GM11168 (cell line): ENCODE results near the gene CCRL2.

Experiments used
- in situ Hi-C: fragments of 300-500 bp; cut with MboI; formaldehyde crosslinking; loops from one replicate; pipeline ENCODE4 v1.12.0; 2022; ENCODE audit warnings: low sequenced_read_pairs; ENCODE audit not compliant: unreplicated experiment

The CCRL2 gene, protein sequence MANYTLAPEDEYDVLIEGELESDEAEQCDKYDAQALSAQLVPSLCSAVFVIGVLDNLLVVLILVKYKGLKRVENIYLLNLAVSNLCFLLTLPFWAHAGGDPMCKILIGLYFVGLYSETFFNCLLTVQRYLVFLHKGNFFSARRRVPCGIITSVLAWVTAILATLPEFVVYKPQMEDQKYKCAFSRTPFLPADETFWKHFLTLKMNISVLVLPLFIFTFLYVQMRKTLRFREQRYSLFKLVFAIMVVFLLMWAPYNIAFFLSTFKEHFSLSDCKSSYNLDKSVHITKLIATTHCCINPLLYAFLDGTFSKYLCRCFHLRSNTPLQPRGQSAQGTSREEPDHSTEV

DNA sequence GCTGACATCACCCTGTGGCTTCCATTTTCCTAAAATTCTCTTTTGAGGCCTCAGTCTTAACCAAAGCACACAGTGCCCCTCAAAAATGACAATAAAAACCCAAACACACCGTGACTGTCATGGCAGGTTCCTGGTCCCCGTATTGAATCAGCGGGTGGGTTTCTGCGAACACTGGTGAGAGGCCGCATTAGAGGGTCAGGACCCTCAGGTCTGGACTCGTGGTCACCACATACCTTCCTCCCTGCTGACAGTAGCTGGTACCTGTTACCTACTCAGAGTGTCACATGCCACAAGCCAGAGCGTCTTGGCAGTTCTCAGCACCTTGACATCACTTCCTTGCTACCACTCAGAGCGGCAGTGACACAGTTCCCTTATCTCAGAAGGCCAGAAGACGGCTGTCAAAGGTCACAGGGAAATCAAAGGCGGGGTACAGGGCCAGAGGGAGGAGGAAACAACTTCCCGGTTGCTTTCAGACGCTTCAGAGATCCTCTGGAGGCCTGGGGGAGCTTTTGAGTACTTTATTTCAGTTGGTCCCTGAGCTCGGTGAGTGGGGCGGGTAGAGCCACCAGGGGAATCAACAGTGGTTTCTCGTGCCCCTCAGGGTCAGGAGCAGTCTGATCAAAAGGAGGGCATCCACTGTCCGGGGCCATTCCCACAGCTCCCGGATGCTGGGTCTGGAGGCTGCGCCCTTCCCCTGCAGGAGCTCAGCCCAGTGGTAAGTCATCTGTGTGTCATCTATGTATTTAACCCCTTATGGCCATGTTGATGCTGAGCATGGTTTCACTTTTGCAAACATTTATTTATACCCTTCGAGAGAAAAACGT lies at the start of gene CCRL2, which contains the start of gene CCR5AS:
Gene CCRL2 (plus strand): TSS at position 472 of the 824 bp plus-strand sequence. CDS start 821 bp downstream, outside the sequence.
Gene CCR5AS (minus strand): TSS at position 279 of the 824 bp plus-strand sequence.
- in situ Hi-C loops = no loop called here

DNA sequence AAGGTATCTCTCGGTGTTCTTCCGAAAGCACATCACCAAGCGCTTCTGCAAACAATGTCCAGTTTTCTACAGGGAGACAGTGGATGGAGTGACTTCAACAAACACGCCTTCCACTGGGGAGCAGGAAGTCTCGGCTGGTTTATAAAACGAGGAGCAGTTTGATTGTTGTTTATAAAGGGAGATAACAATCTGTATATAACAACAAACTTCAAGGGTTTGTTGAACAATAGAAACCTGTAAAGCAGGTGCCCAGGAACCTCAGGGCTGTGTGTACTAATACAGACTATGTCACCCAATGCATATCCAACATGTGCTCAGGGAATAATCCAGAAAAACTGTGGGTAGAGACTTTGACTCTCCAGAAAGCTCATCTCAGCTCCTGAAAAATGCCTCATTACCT lies 48.6 kb upstream of the CCRL2 start:
- in situ Hi-C loops = no loop called here

DNA sequence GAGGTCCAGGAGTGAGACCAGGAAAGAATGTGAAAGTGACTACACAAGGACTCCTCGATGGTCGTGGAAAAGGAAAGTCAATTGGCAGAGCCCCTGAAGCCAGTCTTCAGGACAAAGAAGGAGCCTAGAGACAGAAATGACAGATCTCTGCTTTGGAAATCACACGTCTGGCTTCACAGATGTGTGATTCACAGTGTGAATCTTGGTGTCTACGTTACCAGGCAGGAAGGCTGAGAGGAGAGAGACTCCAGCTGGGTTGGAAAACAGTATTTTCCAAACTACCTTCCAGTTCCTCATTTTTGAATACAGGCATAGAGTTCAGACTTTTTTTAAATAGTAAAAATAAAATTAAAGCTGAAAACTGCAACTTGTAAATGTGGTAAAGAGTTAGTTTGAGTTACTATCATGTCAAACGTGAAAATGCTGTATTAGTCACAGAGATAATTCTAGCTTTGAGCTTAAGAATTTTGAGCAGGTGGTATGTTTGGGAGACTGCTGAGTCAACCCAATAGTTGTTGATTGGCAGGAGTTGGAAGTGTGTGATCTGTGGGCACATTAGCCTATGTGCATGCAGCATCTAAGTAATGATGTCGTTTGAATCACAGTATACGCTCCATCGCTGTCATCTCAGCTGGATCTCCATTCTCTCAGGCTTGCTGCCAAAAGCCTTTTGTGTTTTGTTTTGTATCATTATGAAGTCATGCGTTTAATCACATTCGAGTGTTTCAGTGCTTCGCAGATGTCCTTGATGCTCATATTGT lies 47.1 kb upstream of the CCRL2 start:
- in situ Hi-C loops = loop anchor here (5.0 kb wide), 1 partner anchor 63 kb away; no protein-coding TSS in a partner anchor

DNA sequence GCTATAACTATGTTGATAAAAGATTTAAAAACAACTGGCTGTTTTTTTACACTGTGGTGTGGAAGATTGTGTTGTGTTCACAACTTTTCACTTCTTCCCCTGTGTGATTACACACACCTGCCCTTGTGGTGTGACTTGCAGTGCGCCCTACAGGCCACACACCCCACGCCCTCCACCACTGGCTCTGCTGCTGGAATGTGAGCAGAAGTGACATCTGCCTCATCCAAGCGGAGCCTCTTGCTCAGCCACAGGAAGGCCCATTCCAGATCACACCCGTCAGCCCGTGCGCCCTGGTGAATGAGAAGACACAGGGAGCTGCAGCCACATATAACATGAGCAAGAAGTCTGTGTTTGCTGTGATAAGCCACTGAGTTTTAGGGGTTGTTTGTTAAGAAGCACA lies 46.2 kb upstream of the CCRL2 start:
- in situ Hi-C loops = loop anchor here (5.0 kb wide), 1 partner anchor 64 kb away; no protein-coding TSS in a partner anchor

DNA sequence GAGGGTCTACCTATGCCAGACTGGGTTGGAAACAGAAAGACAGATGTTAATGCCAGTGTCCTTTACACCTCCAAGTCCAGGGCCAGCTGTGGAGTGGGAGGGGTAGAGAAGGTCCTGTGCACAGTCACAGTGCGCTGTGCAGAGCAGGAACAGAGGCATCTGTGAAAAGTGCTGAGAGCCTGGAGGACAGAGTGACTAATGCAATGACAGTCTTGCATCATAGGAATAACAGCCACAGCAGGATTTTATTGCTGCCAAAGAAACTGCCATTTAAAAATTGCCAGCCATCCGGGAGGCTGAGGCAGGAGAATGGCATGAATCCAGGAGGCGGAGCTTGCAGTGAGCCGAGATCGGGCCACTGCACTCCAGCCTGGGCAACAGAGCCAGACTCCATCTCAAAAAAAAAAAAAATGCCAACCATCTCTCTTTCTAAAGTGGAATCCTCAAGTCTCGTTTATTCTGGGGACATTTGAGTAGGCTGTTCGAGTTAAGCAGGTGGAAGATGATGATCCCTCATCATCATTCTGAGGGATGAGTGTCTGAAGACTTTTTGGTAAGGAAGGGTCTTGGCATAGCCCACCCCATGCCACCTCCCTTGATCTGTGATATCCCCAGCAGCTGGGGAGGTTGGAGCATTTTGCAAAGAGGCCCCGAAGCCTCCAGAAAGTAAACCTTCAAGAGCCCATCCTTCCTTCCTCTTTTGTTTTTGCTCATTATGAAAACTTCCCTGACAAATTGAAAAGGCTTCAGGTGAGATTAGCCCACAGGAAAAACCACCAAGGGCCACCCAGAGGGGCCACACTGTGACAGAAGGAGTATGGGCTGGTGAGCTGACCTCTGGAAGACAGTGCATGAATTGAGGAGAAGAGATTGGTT lies 45.4 kb upstream of the CCRL2 start:
- in situ Hi-C loops = loop anchor here (5.0 kb wide), 1 partner anchor 64 kb away; no protein-coding TSS in a partner anchor

DNA sequence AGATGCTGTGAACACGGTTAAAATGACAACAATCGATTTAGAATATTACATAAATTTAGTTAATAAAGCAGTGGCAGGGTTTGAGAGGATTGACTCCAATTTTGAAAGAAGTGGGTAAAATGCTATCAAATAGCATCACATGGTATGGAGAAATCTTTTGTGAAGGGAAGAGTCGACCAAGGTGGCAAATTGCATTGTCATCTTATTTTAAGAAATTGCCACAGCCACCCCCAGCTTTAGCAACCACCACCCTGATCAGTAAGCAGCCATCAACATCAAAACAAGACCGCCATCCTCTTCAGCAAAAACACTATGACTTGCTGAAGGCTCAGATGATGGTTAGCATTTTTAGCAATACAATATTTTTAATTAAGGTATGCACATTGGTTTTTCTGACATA lies 42.0 kb upstream of the CCRL2 start:
- in situ Hi-C loops = no loop called here

DNA sequence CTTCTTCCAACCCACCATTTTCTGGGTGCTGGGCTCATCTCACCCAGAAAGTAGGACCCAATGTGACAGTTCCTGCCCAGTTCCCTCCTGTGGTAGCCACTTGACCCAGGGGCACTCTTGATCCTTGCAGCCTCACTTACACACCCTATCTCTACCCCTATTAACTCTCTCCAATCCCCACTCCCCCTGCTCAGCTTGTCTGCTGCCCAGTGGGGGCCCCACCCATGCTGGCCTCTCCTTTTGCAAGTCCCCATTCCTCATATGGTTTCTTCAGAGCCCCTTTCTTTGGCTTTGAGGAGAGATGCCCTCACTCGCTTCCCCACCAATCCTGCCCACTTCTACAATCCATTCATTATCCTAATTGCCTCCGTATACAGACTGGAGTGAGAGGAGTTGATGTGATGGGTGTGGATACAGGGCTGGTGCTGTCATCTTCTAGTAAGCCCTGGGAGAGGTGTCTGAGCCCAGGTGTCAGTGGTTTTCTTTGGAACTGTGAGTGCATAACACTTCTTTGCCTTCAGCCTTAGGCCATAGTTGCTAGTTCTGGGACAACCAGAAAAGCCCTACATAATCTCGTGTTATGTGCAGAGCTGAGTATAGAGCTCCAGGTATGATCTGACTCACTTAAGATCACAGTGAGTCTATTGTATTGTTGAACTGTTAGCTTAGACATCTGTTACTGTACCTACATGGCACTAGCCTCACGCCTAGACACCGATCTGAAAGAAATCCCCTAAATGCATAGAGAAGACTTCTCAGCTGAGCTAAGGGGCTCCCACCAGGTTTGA lies 41.1 kb upstream of the CCRL2 start:
- in situ Hi-C loops = no loop called here

DNA sequence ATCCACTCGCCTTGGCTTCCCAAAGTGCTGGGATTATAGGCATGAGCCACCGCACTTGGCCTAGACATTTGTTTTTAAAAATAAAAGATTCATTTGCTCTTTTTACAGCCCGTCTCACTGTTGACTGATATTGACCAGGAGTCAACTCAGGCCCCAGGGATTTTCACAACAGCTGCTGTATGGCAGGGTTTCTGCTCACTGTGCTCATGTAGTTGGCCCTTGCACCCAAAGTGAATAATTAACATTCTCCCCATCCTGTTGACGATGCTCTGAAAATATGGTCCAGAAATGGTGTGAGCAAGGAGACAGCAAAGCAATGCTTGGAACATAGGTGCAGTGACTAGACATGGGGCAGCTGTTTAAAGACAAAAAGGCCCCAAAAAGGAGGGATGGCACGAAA lies 39.2 kb upstream of the CCRL2 start:
- in situ Hi-C loops = no loop called here

DNA sequence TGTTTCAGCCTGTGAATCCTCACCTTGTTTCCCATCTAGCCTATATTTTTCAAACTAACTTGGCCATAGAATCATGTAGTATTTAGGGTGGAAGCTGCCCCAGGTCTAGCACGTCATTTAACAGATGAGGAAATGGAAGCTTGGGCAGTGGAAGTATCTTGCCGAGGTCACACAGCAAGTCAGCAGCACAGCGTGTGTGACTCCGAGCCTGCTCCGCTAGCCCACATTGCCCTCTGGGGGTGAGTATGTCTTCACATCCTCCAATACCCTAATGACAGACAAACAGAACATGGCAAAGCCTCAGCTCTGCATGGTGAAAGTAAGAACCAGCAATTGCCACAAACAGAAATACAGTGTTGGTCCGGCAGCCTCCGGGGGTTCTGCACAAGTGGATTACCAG lies 38.5 kb upstream of the CCRL2 start:
- in situ Hi-C loops = no loop called here

DNA sequence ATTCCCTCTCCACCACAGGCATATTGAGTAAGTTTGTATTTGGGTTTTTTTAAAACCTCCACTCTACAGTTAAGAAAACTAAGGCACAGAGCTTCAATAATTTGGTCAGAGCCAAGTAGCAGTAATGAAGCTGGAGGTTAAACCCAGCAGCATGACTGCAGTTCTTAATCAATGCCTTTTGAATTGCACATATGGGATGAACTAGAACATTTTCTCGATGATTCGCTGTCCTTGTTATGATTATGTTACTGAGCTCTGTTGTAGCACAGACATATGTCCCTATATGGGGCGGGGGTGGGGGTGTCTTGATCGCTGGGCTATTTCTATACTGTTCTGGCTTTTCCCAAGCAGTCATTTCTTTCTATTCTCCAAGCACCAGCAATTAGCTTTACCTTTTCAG lies 37.9 kb upstream of the CCRL2 start:
- in situ Hi-C loops = no loop called here

DNA sequence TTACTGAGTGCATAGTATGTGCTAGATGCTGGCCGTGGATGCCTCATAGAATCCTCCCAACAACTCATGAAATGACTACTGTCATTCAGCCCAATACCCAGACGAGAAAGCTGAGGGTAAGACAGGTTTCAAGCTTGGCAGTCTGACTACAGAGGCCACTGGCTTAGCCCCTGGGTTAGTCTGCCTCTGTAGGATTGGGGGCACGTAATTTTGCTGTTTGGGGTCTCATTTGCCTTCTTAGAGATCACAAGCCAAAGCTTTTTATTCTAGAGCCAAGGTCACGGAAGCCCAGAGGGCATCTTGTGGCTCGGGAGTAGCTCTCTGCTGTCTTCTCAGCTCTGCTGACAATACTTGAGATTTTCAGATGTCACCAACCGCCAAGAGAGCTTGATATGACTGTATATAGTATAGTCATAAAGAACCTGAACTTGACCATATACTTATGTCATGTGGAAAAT lies 37.4 kb upstream of the CCRL2 start:
- in situ Hi-C loops = loop anchor here (5.0 to 10.0 kb wide), 2 partner anchors 152 to 425 kb away; partner anchors contain the start of gene CXCR6

DNA sequence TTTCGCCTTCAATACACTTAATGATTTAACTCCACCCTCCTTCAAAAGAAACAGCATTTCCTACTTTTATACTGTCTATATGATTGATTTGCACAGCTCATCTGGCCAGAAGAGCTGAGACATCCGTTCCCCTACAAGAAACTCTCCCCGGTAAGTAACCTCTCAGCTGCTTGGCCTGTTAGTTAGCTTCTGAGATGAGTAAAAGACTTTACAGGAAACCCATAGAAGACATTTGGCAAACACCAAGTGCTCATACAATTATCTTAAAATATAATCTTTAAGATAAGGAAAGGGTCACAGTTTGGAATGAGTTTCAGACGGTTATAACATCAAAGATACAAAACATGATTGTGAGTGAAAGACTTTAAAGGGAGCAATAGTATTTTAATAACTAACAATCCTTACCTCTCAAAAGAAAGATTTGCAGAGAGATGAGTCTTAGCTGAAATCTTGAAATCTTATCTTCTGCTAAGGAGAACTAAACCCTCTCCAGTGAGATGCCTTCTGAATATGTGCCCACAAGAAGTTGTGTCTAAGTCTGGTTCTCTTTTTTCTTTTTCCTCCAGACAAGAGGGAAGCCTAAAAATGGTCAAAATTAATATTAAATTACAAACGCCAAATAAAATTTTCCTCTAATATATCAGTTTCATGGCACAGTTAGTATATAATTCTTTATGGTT lies 36.1 kb upstream of the CCRL2 start, which contains the start of gene CCR5:
Gene CCR5 (plus strand): TSS at position 108 of the 680 bp plus-strand sequence. CDS start 1,957 bp downstream, outside the sequence.
- in situ Hi-C loops = loop anchor here (5.0 to 10.0 kb wide), 2 partner anchors 154 to 426 kb away; partner anchors contain the start of gene CXCR6

DNA sequence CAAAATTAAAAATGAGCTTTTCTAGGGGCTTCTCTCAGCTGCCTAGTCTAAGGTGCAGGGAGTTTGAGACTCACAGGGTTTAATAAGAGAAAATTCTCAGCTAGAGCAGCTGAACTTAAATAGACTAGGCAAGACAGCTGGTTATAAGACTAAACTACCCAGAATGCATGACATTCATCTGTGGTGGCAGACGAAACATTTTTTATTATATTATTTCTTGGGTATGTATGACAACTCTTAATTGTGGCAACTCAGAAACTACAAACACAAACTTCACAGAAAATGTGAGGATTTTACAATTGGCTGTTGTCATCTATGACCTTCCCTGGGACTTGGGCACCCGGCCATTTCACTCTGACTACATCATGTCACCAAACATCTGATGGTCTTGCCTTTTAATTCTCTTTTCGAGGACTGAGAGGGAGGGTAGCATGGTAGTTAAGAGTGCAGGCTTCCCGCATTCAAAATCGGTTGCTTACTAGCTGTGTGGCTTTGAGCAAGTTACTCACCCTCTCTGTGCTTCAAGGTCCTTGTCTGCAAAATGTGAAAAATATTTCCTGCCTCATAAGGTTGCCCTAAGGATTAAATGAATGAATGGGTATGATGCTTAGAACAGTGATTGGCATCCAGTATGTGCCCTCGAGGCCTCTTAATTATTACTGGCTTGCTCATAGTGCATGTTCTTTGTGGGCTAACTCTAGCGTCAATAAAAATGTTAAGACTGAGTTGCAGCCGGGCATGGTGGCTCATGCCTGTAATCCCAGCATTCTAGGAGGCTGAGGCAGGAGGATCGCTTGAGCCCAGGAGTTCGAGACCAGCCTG lies 35.3 kb upstream of the CCRL2 start:
- in situ Hi-C loops = loop anchor here (5.0 to 10.0 kb wide), 2 partner anchors 154 to 427 kb away; partner anchors contain the start of gene CXCR6

DNA sequence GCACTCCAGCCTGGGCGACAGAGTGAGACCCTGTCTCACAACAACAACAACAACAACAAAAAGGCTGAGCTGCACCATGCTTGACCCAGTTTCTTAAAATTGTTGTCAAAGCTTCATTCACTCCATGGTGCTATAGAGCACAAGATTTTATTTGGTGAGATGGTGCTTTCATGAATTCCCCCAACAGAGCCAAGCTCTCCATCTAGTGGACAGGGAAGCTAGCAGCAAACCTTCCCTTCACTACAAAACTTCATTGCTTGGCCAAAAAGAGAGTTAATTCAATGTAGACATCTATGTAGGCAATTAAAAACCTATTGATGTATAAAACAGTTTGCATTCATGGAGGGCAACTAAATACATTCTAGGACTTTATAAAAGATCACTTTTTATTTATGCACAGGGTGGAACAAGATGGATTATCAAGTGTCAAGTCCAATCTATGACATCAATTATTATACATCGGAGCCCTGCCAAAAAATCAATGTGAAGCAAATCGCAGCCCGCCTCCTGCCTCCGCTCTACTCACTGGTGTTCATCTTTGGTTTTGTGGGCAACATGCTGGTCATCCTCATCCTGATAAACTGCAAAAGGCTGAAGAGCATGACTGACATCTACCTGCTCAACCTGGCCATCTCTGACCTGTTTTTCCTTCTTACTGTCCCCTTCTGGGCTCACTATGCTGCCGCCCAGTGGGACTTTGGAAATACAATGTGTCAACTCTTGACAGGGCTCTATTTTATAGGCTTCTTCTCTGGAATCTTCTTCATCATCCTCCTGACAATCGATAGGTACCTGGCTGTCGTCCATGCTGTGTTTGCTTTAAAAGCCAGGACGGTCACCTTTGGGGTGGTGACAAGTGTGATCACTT lies 34.3 kb upstream of the CCRL2 start:
- in situ Hi-C loops = loop anchor here (5.0 to 10.0 kb wide), 2 partner anchors 155 to 428 kb away; partner anchors contain the start of gene CXCR6

DNA sequence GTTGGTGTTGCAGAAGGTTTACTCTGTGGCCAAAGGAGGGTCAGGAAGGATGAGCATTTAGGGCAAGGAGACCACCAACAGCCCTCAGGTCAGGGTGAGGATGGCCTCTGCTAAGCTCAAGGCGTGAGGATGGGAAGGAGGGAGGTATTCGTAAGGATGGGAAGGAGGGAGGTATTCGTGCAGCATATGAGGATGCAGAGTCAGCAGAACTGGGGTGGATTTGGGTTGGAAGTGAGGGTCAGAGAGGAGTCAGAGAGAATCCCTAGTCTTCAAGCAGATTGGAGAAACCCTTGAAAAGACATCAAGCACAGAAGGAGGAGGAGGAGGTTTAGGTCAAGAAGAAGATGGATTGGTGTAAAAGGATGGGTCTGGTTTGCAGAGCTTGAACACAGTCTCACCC lies 32.3 kb upstream of the CCRL2 start:
- in situ Hi-C loops = loop anchor here (5.0 to 10.0 kb wide), 2 partner anchors 157 to 430 kb away; partner anchors contain the start of gene CXCR6

DNA sequence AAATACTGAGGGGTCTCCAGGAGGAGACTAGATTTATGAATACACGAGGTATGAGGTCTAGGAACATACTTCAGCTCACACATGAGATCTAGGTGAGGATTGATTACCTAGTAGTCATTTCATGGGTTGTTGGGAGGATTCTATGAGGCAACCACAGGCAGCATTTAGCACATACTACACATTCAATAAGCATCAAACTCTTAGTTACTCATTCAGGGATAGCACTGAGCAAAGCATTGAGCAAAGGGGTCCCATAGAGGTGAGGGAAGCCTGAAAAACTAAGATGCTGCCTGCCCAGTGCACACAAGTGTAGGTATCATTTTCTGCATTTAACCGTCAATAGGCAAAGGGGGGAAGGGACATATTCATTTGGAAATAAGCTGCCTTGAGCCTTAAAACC lies 31.8 kb upstream of the CCRL2 start:
- in situ Hi-C loops = loop anchor here (10.0 kb wide), 1 partner anchor 430 kb away; the partner anchor contains the start of gene CXCR6
